ENCODE data around the gene FOXN4. TPM values are rescaled to one million over a fixed set of nuclear protein-coding genes. Genes with fewer than 3 reads are reported as not detected.

The FOXN4 gene
- total RNA-seq (not detected in 2 replicates), polyA plus RNA-seq (not detected in 2 replicates), polyA minus RNA-seq (ENCODE audit: low replicate concordance) (not detected in 2 replicates)
- not detected in 2 replicates for polyA plus RNA-seq (2012)

- Histone ChIP-seq H3K4me1 (ENCODE audit: control insufficient read depth, extremely low read depth, insufficient read depth, low read length) (no peaks in the 10 kb centered on the region), H3K9ac (ENCODE audit: insufficient read depth, low read length) (no peak within 1 kb of the TSS), H3K4me3 (replicated peaks in 1 of 4; ENCODE audit: control extremely low read depth in 1 of 4, insufficient read depth in 1 of 4, low read depth in 3 of 4, low read length in 4 of 4) (peak within 1 kb of the TSS in 1 of 4 experiments; percentile 32), H2AFZ (ENCODE audit: low read length) (no peak within 1 kb of the TSS), H3K79me2 (ENCODE audit: control insufficient read depth, insufficient read depth, low read length) (no peaks in the 10 kb centered on the region), H4K20me1 (ENCODE audit: control insufficient read depth, extremely low read depth, insufficient read depth, low read length) (no peaks in the 10 kb centered on the region), H3K27ac (ENCODE audit: insufficient read depth, low read length) (no peak within 1 kb of the TSS), H3K27me3 (ENCODE audit: control insufficient read depth, insufficient read depth, low read length) (peaks cover 51% of the 10 kb centered on the region), H3K4me2 (ENCODE audit: extremely low read depth, insufficient read depth, low read length) (peak within 1 kb of the TSS; percentile 13), H3K9me3 (ENCODE audit: control insufficient read depth, insufficient read depth, low read depth, low read length) (no peaks in the 10 kb centered on the region), H3K36me3 (ENCODE audit: control insufficient read depth, insufficient read depth, low read length) (no peaks in the 10 kb centered on the region)
- no peak for TF ChIP-seq CTCF (conservative IDR thresholded peaks at IDR 0.05 in 1 of 2, IDR thresholded peaks at IDR 0.05 in 1 of 2; ENCODE audit: low read depth in 1 of 2, low read length in 2 of 2)
- TF ChIP-seq EZH2 (IDR thresholded peaks at IDR 0.05; ENCODE audit: low read length, missing control alignments), result no peak
- no peak for DNase-seq (ENCODE audit: low read depth in 2 of 2)
These were observed at the start of gene FOXN4 for GRCh38 chr12:109308534-109309380. Gene FOXN4, minus strand, starts transcription at chr12:109309284. Its CDS starts 963 bp downstream, at chr12:109308321.

- Histone ChIP-seq H3K27ac (ENCODE audit: insufficient read depth, low read length) (no peak overlapping the region), H3K79me2 (ENCODE audit: control insufficient read depth, insufficient read depth, low read length) (no peaks in the 10 kb centered on the region), H3K9ac (ENCODE audit: insufficient read depth, low read length) (no peak overlapping the region), H3K4me1 (ENCODE audit: control insufficient read depth, extremely low read depth, insufficient read depth, low read length) (no peaks in the 10 kb centered on the region), H2AFZ (ENCODE audit: low read length) (no peak overlapping the region), H3K36me3 (ENCODE audit: control insufficient read depth, insufficient read depth, low read length) (no peaks in the 10 kb centered on the region), H3K9me3 (ENCODE audit: control insufficient read depth, insufficient read depth, low read depth, low read length) (no peaks in the 10 kb centered on the region), H3K4me2 (ENCODE audit: extremely low read depth, insufficient read depth, low read length) (no peak overlapping the region), H4K20me1 (ENCODE audit: control insufficient read depth, extremely low read depth, insufficient read depth, low read length) (no peaks in the 10 kb centered on the region), H3K4me3 (replicated peaks in 1 of 4; ENCODE audit: control extremely low read depth in 1 of 4, insufficient read depth in 1 of 4, low read depth in 3 of 4, low read length in 4 of 4) (no peak overlapping the region), H3K27me3 (ENCODE audit: control insufficient read depth, insufficient read depth, low read length) (peaks cover 2% of the 10 kb centered on the region)
- DNase-seq (ENCODE audit: low read depth in 2 of 2), result peak in 1 of 2 donors; percentile 6
- TF ChIP-seq CTCF (conservative IDR thresholded peaks at IDR 0.05 in 1 of 2, IDR thresholded peaks at IDR 0.05 in 1 of 2; ENCODE audit: low read depth in 1 of 2, low read length in 2 of 2) (no peak), EZH2 (IDR thresholded peaks at IDR 0.05; ENCODE audit: low read length, missing control alignments) (no peak)
These were observed 49.2 kb upstream of the FOXN4 start for GRCh38 chr12:109358154-109358869.

- Histone ChIP-seq H4K20me1 (ENCODE audit: control insufficient read depth, extremely low read depth, insufficient read depth, low read length) (no peaks in the 10 kb centered on the region), H2AFZ (ENCODE audit: low read length) (no peak overlapping the region), H3K36me3 (ENCODE audit: control insufficient read depth, insufficient read depth, low read length) (no peaks in the 10 kb centered on the region), H3K79me2 (ENCODE audit: control insufficient read depth, insufficient read depth, low read length) (no peaks in the 10 kb centered on the region), H3K27ac (ENCODE audit: insufficient read depth, low read length) (no peak overlapping the region), H3K4me3 (replicated peaks in 1 of 4; ENCODE audit: control extremely low read depth in 1 of 4, insufficient read depth in 1 of 4, low read depth in 3 of 4, low read length in 4 of 4) (no peak overlapping the region), H3K9ac (ENCODE audit: insufficient read depth, low read length) (no peak overlapping the region), H3K4me1 (ENCODE audit: control insufficient read depth, extremely low read depth, insufficient read depth, low read length) (no peaks in the 10 kb centered on the region), H3K4me2 (ENCODE audit: extremely low read depth, insufficient read depth, low read length) (no peak overlapping the region), H3K27me3 (ENCODE audit: control insufficient read depth, insufficient read depth, low read length) (peaks cover 2% of the 10 kb centered on the region), H3K9me3 (ENCODE audit: control insufficient read depth, insufficient read depth, low read depth, low read length) (no peaks in the 10 kb centered on the region)
- no peak for DNase-seq (ENCODE audit: low read depth in 2 of 2)
- TF ChIP-seq EZH2 (IDR thresholded peaks at IDR 0.05; ENCODE audit: low read length, missing control alignments), result no peak
- TF ChIP-seq CTCF (conservative IDR thresholded peaks at IDR 0.05 in 1 of 2, IDR thresholded peaks at IDR 0.05 in 1 of 2; ENCODE audit: low read depth in 1 of 2, low read length in 2 of 2), result no peak
These were observed 47.9 kb upstream of the FOXN4 start for GRCh38 chr12:109357032-109357431.

Measured in fibroblast of lung (primary cell).